Heart left ventricle (tissue), 16 donors: ENCODE data around the gene SREBF2. TPM values are rescaled to one million over a fixed set of nuclear protein-coding genes. Genes with fewer than 3 reads are reported as not detected.
A peak's percentile ranks its signal among the peaks of the same experiment; 100 is the strongest.

ENCODE experiments used
- ATAC-seq, 4 donors: fragments of 200-7000 bp; cut with Tn5 transposase; one replicate each; pipeline ENCODE4 v1.9.1; 2020 to 2022; ENCODE audit warnings: moderate library complexity in 4 of 4, mild to moderate bottlenecking in 3 of 4, moderate number of reproducible peaks in 1 of 4
- DNase-seq, 5 donors: peaks; one replicate each; pipeline ENCODE4 v3.0.0-alpha.2; 2020
- H3K27ac ChIP-seq, 12 donors: fragments of 200-600 bp; sonication (generic) in 4 of 12; one replicate each; pipeline versions ENCODE4 v1.5.0 to v1.8.0; 2016 to 2022; ENCODE audit warnings: mild to moderate bottlenecking in 2 of 12
- H3K27me3 ChIP-seq, 9 donors: fragments of 200-600 bp; sonication (generic) in 2 of 9; one replicate each; pipeline versions ENCODE4 v1.5.1 to v1.8.0; 2016 to 2022; ENCODE audit warnings: mild to moderate bottlenecking in 3 of 9
- H3K36me3 ChIP-seq, 9 donors: fragments of 200-600 bp; sonication (generic) in 2 of 9; one replicate each; pipeline versions ENCODE4 v1.5.0 to v1.8.0; 2018 to 2022; ENCODE audit warnings: mild to moderate bottlenecking in 2 of 9
- H3K4me1 ChIP-seq, 12 donors: fragments of 200-600 bp; sonication (generic) in 4 of 12; one replicate each; pipeline versions ENCODE4 v1.5.0 to v1.8.0; 2016 to 2022; ENCODE audit warnings: mild to moderate bottlenecking in 3 of 12
- H3K4me3 ChIP-seq, 12 donors: fragments of 200-600 bp; sonication (generic) in 4 of 12; one replicate each; pipeline versions ENCODE4 v1.5.0 to v1.8.0; 2017 to 2022; ENCODE audit warnings: mild to moderate bottlenecking in 9 of 12, moderate library complexity in 4 of 12
- H3K9me3 ChIP-seq, 12 donors: fragments of 200-600 bp; sonication (generic) in 4 of 12; one replicate each; pipeline versions ENCODE4 v1.5.0 to v1.8.0; 2016 to 2022; ENCODE audit warnings: mild to moderate bottlenecking in 1 of 12
- POLR2A ChIP-seq, 2 donors: fragments of 450-650 bp; IDR thresholded peaks; one replicate each; pipeline ENCODE4 v1.6.1; 2017; ENCODE audit warnings: antibody characterized with exemption in 2 of 2, mild to moderate bottlenecking in 2 of 2, moderate library complexity in 2 of 2
- WGBS, 4 donors: extraction: QIAGEN DNeasy Blood & Tissue Kit in 2 of 4; methylation state at CpG; one replicate each; pipeline versions ENCODE4 v1.1.5 to v1.1.7; 2013 to 2018; 5-methylcytosine and 5-hydroxymethylcytosine counted together
- intact Hi-C, 10 donors: fragments of 100-400 bp; cut with DNase I; formaldehyde crosslinking; loops; one replicate each; pipeline versions ENCODE4 v1.11.1 to v1.14.2; 2022
- polyA plus RNA-seq, 2 donors: library from polyadenylated mRNA; stranded (reverse); fragments of 200-250 nt; gene quantifications; one replicate each; pipeline ENCODE4 v1.2.3, GENCODE V29; 2013
- total RNA-seq, 9 donors: library from RNA; depleted of rRNA in 2 of 9; stranded (reverse); fragments of >200 nt in 2 of 9; fragmentation: NEBNext Ultra II Directional in 3 of 9; extraction: Animal tissue kit (Norgen Biotek cat#: 25700) in 3 of 9; gene quantifications; one replicate each; pipeline versions ENCODE4 v1.1.0 to v1.2.4, GENCODE V29; 2016 to 2023
- TF ChIP-seq, protein P1 (sequence below), 12 donors: fragments of 200-600 bp; sonication (generic) in 4 of 12; IDR thresholded peaks; one replicate each; pipeline versions ENCODE4 v1.5.0 to v1.8.0; 2018 to 2022; ENCODE audit warnings: antibody characterized with exemption in 12 of 12, mild to moderate bottlenecking in 5 of 12
- donor health status: ischemic (EF 13 %, LVEDD 7.1; RV severe dilation, severe dysfunction).
- donor health status: healthy with polysubstance abuse.
- donor health status: DM: no; HTN: yes; CAD: no.
- donor health status: DM: no; HTN: no; CAD: no.
- donor health status: ischemic (EF 25% LVEDD 6.9; RV normal size, moderate dysfunction).
- donor health status: ischemic (EF 25% LVEDD 5.7; RV mildly dilated, moderate dysfunction).
- donor health status: healthy.
- donor health status: DM: yes; HTN: yes; CAD: no.
- donor health status: ischemic (EF 35%, LVEDD 5.7; RV mildly dilated, moderate dysfunction).
- donor health status: nonischemic (EF 11% LVEDD 7.7; RV severe dilation, severe dysfunction).
- donor health status: DM: yes; HTN: yes; CAD: no.
- donor health status: PGD.
- donor health status: ischemic (EF 29% LVEDD 5.4; RV normal size, mild dysfunction).
- donor health status: nonischemic (EF 23%, LVEDD 6.1; RV moderate dilation, normal function).

Gene SREBF2
- total and polyA plus RNA-seq, 11 donors, result 39.4 to 115 (median 73.0) TPM

DNA sequence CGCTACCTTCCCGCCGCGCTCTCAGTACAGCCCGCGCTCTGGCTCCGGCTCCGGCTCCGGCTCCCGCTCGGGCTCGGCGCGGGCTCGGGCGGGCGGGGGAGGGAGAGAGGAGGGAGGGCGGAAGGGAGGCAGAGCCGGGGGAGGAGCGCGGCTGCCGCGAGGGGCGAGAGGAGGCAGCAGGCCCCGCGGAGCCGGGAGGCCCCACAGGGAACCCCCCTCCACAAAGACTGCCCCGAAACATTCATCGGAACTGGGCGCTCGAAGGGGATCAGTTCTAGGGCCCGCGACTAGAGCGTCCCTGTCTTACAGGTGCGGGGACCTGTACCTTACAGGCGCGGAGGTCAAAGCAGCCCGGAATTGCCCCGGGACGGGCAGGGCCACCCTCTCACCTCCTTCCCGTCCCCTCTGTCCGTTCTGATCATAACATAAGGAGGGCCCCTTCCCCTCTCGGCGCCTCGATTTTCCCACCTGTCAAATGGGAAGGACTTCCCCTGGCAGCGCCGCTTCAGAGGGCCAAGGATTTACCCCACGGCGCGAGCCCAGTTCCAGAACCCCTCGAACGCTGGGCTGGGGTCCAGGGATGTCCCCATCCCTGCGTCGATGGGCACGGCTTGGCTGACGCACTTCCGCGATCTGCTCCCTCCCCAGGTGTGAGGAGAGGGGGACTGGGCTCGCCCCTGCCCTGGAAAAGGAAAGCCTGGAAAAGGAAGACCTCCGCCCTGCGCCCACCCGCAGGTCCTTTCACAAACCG lies 82.3 kb downstream of the SREBF2 start, which contains the start of gene SHISA8:
Gene SHISA8, minus strand, starts transcription at position 40 of the 751 bp plus-strand sequence. CDS start 407 bp downstream, outside the sequence.
- Histone ChIP-seq H3K27me3 (peaks cover 29 to 85% (median 55%) of the 10 kb centered on the region in 9 donors), H3K27ac (no peak within 1 kb of the TSS), H3K36me3 (no peaks in the 10 kb centered on the region), H3K4me3 (peak within 1 kb of the TSS; percentile 18 to 50 (median 38)), H3K9me3 (no peaks in the 10 kb centered on the region), H3K4me1 (peaks cover 0 to 58% (median 32%) of the 10 kb centered on the region in 12 donors)
- WGBS, 4 donors, result 8 to 12% (median 10%) methylated on average over 12 to 63 of the region's 63 CpGs
- intact Hi-C loops, result no loop called here
- DNase-seq, result peak in 2 of 5 donors; percentile 52 to 53
- ATAC-seq, result peak in 2 of 4 donors; percentile 9 to 48
- TF ChIP-seq, protein P1, sequence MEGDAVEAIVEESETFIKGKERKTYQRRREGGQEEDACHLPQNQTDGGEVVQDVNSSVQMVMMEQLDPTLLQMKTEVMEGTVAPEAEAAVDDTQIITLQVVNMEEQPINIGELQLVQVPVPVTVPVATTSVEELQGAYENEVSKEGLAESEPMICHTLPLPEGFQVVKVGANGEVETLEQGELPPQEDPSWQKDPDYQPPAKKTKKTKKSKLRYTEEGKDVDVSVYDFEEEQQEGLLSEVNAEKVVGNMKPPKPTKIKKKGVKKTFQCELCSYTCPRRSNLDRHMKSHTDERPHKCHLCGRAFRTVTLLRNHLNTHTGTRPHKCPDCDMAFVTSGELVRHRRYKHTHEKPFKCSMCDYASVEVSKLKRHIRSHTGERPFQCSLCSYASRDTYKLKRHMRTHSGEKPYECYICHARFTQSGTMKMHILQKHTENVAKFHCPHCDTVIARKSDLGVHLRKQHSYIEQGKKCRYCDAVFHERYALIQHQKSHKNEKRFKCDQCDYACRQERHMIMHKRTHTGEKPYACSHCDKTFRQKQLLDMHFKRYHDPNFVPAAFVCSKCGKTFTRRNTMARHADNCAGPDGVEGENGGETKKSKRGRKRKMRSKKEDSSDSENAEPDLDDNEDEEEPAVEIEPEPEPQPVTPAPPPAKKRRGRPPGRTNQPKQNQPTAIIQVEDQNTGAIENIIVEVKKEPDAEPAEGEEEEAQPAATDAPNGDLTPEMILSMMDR (IDR thresholded peaks at IDR 0.05), result no peak
- TF ChIP-seq POLR2A (IDR thresholded peaks at IDR 0.05), result no peak

DNA sequence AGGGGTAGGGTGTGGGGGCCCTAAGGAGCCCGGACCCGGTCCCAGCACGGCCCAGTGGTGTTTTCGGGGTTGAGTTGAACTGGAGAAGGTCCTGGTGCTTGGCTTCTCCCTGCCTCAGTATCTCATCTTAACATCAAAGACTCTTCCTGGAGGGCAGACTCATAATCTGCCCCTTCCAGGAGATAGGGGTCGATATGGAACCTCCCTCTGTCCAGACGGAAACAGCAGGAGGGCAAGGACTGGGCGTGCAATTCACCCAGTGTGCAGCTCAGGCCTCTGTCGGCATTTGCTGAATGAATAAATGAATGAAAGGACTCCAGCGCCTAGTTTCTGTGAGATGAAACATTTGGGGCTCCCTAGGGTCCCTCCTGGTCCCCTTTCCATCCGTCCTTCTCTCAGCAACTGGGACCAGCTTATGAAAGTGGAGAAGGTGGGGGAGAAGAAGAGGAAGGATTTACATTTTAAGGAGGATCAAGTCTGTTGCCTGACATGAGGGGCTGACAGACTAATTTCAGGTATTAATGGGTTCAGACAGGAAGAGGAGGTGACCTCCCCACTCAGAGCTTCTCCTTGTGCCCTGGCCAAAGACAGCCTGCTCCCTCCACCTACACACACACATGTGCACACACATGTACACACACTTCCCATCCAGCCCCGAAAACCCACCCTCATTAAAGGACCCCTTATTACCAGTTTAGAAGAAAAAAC lies 83.0 kb downstream of the SREBF2 start:
- no peak overlapping the region for H3K4me3 ChIP-seq
- TF ChIP-seq, protein P1 (IDR thresholded peaks at IDR 0.05), result no peak
- no peak for DNase-seq
- no peaks in the 10 kb centered on the region for H3K36me3 ChIP-seq
- ATAC-seq, result no peak
- intact Hi-C loops, result no loop called here
- H3K9me3 ChIP-seq, result no peaks in the 10 kb centered on the region
- 63 to 71% (median 63%) methylated on average over 9 to 11 of the region's 11 CpGs for WGBS, 4 donors
- H3K4me1 ChIP-seq, result peaks cover 0 to 51% (median 26%) of the 10 kb centered on the region in 12 donors
- H3K27ac ChIP-seq, result no peak overlapping the region
- peaks cover 28 to 80% (median 53%) of the 10 kb centered on the region in 9 donors for H3K27me3 ChIP-seq

DNA sequence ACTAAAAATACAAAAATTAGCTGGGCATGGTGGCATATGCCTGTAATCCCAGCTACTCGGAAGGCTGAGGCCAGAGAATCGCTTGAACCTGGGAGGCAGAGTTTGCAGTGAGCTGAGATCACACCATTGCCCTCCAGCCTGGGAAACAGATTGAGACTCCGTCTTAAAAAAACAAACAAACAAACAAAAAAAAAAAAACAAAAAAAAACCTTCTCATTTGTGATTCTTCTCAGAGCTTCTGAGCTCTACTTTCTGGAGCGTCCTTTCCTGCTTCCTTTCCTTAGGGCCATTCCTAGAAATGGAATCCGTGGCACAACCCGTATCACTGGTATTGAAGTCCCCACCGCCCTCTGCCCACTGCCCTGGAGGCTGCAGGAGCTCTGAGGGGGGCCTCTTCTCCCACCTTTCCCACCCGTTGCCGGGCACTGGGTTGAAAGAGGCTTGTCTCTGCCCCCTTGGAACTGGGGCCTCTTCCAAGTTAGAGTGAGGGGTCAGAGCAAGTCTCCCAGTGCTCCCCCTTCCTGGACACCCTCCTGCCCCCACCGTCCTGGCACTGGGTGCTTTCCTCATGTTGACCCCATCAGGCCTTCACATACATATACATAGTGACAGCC lies 83.9 kb downstream of the SREBF2 start:
- 67 to 71% (median 70%) methylated on average over 10 of the region's 10 CpGs for WGBS, 4 donors
- TF ChIP-seq POLR2A (IDR thresholded peaks at IDR 0.05), result no peak
- TF ChIP-seq, protein P1 (IDR thresholded peaks at IDR 0.05), result no peak

More for the DNA sequence above, 83.9 kb downstream of the SREBF2 start:
- Histone ChIP-seq H3K36me3 (no peaks in the 10 kb centered on the region), H3K9me3 (no peaks in the 10 kb centered on the region), H3K4me1 (peaks cover 0 to 46% (median 22%) of the 10 kb centered on the region in 12 donors), H3K4me3 (no peak overlapping the region), H3K27me3 (peaks cover 23 to 70% (median 48%) of the 10 kb centered on the region in 9 donors), H3K27ac (no peak overlapping the region)
- intact Hi-C loops, result no loop called here
- ATAC-seq, result no peak
- no peak for DNase-seq
